ENCODE measurements around the gene YWHAB.
"Not testable (repeated sequence)": the region's sequence is repeated elsewhere in the genome, so short reads cannot be mapped to it uniquely, and the experiment has no call there.

YWHAB gene

GRCh38 chr20:44869471-44869870 is 16.0 kb upstream of the YWHAB start:
- DNase-seq: no peak

DNA sequence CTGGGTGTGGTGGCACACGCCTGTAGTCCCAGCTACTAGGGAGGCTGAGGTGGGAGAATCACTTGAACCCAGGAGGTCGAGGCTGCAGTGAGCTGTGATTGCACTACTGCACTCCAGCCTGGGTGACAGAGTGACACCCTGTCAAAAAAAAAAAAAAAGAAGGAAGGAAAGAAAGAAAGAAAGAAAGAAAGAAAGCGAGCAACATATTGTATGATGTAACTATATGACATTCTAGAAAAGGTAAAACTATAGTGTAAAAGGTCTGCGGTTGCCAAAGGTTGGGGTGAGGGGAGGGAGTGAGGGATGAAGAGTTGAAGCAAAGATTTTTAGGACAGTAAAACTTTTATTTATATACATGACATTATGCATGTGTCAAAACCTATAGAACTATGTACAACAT is 3.1 kb upstream of the YWHAB start:
- DNase-seq: not testable (repeated sequence)

- no peak for DNase-seq
These were observed 2.1 kb upstream of the YWHAB start for GRCh38 chr20:44883214-44883902.

DNA sequence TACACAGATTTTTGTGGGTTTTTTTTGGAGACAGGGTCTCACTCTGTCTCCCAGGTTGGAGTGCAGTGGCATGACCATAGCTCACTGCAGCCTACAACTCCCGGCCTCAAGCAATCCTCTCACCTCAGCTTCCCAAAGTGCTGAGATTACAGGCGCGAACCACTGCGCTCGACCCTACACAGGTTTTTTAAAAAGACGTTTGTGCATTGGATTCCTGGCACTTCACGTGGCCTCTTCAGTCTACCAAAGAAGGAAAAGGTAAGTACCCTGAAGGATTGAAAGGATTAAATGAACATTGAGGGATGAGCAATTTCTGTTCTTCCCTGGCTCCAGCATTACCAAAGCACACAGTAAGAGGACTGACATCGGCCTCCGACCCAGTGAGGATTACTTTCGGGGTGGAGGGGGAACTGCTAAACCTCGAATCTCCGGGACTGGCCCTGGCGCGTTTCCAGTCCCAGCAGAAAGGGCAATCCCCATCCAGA is 556 bp upstream of the YWHAB start:
- no peak for DNase-seq

DNA sequence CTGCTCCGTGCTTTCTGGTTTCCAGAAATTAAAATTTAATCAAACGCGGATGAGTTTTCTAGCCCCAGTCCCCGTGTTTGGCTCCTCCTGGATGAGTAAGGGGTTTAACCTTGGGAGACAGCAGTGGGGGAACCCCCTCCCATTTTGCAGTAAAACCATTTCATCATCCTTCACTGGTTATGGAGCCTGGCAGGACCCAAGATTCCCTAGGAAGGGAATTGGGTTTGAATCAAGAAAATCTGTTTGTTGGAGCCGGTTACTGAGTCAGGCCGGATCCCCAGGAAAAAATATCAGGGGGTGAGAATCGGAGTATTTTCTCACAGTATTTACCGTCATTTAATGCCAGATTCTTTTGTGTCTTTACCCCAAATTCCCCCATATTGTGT is 754 bp downstream of the YWHAB start:
- DNase-seq: no peak

DNA sequence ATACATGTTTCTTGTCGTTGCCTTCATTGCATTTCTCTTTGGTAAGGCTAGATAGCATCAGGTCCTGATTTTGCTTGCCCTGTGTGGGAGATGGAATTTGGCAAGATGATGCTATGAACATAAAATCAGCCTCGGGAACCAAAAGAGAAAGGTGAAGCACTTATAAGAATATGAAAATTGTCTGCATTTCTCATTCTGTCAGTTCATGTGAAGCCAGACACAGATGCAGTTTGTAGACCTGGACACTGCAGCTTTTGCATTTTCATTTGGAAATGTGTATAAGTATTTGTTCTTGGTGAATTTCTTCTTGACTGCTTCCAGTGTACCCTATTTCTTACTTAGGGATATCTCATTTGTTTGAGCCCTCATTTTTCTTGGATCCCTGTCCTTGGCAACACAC is 1.3 kb downstream of the YWHAB start:
- no peak for DNase-seq

GRCh38 chr20:44887466-44887865 is 2.0 kb downstream of the YWHAB start:
- DNase-seq: no peak

DNA sequence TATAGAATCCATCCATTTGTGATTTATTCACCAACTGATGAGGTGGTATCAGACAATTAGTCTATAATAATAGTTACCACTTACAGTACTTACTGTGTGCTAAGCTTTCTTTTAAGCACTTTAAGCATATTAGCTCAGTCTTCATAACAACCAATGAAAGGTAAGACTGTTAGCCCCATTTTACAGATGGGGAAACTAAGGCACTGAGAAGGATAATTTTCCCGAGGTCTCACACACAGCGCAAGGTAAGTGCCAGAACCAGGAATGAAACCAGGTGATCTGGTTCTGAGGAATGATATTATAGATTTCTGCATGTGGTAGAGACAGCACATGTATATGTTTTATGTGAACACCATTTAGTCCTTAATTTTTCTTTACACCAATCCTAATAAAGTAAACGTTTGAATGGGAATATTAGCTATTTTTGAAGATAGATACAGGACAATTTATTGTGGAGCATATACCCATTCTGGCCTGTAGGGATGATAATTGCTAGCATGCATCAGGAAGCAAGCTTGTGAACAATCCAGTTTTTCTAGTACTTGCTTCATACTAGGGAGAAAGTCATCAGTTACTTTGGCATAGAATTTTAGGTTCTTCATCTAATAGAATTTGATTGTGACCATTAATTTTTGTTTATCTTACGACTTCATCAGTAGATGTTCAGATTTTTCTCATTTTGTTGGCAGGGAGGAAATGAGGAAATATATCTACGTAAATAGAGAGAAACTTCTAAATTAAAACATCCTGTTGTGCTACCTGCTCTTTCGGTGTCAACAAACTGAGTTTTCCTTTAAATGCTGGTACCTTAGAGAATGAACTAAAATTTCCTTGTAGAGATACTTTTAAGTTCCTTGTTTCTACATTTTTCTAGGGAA is 3.0 kb downstream of the YWHAB start:
- no peak for DNase-seq

- DNase-seq: no peak
These were observed 6.3 kb downstream of the YWHAB start for GRCh38 chr20:44891826-44892225.

DNA sequence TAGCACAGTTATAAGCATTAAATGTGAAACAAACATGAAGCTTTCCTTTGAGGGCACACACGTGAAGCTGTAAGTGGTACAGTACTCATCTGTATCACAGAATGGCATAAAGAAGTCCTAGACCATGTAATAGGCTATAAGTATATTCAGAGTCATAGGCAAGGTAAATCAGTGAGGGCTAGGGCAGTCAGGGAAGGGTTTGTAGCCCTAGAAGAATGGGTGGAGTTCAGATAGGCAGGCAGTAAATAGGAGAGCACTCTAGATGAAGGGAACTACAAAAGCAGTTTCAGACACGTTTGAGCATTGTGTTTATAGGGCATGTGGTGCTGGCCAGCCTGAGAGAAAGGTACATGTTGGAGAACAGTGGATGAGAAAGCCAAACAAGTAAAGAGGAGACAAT is 9.5 kb downstream of the YWHAB start:
- DNase-seq: no peak

DNA sequence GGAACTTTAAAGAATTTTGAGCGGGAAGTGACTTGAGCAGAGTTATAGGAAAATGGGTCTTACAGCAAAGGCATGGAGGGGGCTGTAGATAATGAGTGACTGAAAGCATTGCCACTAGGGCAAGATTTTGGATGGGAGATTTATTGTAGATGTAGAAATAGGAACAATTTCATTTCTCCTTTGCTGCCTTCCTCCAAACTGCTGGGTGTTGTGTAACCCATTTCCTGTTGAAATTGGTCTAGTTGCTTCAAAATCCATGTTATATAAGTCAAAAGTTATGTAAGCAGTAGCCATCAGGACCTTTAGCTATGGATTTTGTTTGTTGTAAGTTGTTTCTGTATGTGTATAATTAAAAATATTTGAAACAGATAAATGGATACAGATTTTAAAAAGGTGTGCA is 11.1 kb downstream of the YWHAB start:
- DNase-seq: no peak

DNA sequence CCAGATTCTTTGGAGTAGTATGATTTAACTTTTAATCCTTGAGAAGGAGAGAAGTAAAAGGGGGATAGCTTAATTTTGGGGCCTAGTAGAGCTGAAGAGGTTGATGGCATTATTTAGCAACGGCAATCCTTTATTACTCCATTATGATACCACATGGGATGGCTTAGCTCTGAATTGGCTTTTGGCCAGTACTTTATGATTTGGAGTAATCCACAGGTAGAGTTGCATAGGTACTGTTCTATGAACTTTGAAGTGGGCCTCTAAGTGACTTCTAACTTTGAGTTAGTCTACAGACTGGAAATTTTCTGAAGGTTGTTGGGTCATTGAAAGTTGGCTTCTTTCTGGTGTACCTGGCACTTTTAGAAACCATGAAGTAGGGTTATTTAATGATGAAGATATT is 11.6 kb downstream of the YWHAB start:
- no peak for DNase-seq

DNA sequence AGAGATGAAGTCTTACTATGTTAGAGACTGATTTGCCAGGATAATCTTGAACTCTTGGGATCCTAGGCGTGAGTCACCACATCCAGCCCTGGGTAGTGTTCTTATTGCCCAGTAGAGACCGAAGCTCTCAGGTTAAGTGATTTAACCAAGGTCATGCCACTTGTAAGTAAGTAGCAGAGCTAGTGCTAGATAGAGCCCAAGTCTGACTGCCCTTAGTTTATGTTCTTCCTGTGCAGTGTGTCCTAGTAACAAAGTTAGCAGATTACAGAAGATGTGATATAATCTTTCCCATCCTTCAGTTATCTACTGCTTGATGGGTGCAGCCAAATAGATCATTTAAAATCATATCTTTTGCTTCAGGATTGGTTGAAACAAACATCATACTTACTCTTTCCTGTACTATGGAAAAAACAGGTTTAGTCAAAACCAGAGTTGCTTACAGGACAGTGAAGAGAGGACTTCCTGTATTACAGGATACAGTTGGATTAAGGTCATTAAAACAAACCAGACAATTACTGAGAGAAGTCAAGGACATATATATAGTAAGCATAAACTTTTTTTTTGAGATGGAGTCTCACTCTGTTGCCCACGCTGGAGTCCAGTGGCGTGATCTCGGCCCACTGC is 14.8 kb downstream of the YWHAB start:
- DNase-seq: no peak

DNA sequence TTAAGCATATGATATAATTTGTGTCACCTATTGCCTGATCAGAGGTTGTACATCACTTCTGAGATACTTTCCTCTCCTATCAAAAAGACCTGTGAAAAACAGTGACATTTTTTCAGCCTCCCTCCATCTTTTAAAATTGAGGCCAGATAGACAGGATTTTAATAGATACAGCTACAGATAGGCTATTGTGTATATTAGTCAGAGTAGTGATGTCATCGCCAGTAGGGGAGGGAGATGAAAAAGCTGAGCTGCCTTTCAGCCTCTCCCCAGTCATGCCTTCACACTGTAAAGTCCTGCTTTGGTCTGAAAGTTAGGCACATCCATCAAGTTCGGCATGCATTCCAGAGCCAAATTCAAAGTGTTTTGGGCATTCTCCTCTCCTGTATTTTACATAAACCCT is 16.5 kb downstream of the YWHAB start:
- no peak for DNase-seq

GRCh38 chr20:44904377-44904776 is 18.9 kb downstream of the YWHAB start:
- no peak for DNase-seq

DNA sequence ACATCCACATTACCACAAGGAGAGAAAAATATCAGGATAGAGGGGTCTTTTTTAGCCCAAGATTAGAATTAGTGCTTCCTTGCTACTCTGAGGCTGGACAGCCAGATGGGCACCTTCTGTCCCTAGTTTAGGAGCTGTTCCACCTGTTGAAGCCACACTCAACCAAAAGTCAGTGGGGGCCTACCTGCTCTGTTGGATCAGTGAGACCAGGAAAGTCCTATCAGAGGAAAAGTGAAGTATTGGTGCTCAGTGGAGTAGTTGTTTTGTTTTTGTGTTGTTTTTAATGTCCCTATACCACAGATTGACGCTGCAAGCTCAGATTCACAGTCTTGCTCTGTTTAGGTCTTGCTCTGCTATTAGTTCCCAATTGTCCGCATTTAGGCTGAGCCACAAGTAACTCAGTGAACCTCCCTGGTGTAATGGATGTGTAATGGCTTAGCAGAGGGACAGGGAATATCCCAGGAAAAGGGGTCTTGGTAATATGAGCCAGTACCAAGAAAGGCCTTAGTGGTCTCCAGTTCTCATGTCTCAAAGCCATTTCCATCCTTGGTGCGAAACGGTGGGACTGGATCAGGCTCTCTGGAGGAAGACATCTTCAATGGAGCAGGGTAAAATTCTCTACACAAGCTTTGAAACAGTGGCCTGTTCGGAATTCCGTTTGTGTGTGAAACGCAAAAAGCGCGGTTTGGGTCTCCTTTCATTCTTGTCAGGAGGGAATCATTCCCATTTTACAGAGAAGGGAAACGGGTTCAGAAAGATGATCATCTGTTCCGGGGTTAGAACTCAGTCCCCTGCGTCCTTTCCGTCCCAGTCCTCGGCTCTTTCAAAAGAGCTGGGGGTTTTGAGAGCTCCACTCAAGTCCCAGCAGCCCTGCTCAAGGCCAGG is 23.7 kb downstream of the YWHAB start:
- no peak for DNase-seq

DNA sequence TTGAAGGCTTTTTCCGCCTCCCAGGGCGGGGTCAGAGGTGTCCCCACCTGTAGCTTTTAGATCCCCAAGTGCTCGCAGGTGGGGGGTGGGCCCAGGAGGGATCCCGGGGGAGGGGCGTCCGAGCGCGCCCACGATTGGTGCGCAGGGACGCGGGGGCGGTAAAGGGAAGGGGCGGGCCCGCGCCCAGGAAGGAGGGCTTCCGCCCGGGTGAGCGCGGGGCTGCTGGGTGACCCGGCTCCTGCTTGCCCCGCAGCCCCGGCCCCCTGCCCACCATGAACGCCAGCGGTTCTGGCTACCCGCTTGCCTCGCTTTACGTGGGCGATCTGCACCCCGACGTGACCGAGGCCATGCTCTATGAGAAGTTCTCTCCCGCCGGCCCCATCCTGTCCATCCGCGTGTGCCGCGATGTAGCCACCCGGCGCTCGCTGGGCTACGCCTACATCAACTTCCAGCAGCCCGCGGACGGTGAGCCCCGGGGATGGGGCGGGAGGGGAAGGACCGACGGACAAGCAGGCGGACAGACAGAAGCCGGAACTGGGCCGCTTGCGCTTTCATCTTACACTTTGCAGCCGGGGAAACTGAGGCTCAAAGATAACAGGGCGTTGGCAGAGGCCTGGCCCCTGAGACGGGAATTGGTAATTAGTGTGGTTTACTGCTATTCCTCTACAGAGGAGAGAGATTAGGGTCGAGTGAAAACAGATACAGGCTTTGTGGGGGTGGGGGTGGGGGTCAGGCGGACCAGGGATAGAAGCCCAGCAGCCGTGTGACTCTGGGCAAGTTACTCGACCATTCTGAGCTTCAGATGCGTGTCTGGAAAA is 24.6 kb downstream of the YWHAB start, which contains the start of gene PABPC1L:
TSS of gene PABPC1L (plus strand) at position 189 of the 818 bp plus-strand sequence. CDS start at position 273, 84 bp downstream.
- DNase-seq: peak; percentile 25

DNA sequence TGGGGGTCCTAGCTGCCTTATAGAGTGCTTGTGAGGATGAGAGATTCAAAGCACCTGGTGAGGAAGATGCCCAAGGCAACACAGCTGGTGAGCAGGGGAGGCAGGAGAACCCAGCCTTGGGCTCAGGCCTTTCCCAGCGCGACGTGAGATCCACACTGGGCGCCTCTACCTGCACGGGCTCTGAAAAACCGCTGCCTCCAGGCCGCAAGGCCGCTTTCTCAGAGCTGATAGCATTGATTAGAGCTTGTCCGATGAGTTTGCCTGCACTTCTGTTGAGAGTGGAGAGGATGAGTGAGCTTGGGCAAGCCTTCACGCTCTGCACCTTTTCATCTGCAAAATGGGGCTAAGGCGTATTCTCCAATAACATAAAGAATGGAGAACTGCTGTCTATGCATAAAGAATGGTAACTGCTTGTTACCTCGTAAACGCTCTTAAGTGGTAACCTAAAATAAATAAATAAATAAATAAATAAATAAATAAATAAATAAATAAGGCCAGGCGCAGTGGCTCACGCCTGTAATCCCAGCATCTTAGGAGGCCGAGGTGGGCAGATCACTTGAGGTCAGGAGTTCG is 25.3 kb downstream of the YWHAB start:
- no peak for DNase-seq

- DNase-seq: no peak
These were observed 25.9 kb downstream of the YWHAB start for GRCh38 chr20:44911264-44911921.

GRCh38 chr20:44912189-44912588 is 26.7 kb downstream of the YWHAB start:
- no peak for DNase-seq

DNA sequence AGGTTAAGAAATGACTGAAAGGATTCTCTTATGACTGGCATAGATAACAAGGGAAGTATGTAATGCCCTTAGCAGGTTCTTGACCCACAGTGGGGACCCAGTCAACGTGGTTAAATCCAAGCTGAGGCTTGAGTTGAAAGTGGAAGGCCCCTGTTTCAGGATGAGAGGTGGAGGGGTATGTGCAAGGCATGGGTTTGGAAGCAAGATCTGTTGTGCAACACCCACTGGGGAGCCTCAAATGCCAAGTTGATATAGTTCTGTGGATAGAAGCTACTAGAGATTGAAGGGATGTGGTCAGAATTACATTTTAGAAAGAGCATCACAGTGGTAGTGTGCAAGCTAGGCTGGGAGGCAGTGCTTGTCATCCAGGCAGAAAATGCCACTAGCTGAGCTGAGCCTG is 29.4 kb downstream of the YWHAB start:
- no peak for DNase-seq
